NCI-H82 treated with DMSO at 0.1 percent for 48 hours (cell line): Measurements from ENCODE around the gene RBM15.

ENCODE experiments used
- DNase-seq: peaks from one replicate; lab custom pipeline; 2025; ENCODE audit not compliant: unreplicated experiment; lab: John Stamatoyannopoulos, UW

RBM15 gene

GRCh38 chr1:110394493-110394820 is 55.3 kb downstream of the RBM15 start:
- no peak for DNase-seq
